Cardiac septum (tissue), 1 donor: ENCODE data around the gene TIMM22. TPM values are rescaled to one million over a fixed set of nuclear protein-coding genes. Genes with fewer than 3 reads are reported as not detected.
A peak's percentile ranks its signal among the peaks of the same experiment; 100 is the strongest.
"Not testable (repeated sequence)": the region's sequence is repeated elsewhere in the genome, so short reads cannot be mapped to it uniquely, and the experiment has no call there.

ENCODE experiments used
- DNase-seq: peaks from one replicate; pipeline ENCODE4 v3.0.0-alpha.2; 2020; ENCODE audit warnings: low spot score
- intact Hi-C: fragments of 100-400 bp; cut with DNase I; formaldehyde crosslinking; loops from one replicate; pipeline ENCODE4 v1.14.0; 2022
- total RNA-seq: library from RNA; stranded (reverse); fragmentation: NEBNext Ultra II Directional; extraction: Animal tissue kit (Norgen Biotek cat#: 25700); gene quantifications from one replicate; pipeline ENCODE4 v1.2.1, GENCODE V29; 2021
- donor health status: DM: no; HTN: no; CAD: no.

TIMM22 gene
- total RNA-seq, 1 donor from 2014 or later: 17.8 TPM

- intact Hi-C loops: no loop called here
Observed at GRCh38 chr17:1033503-1033902, 36.6 kb downstream of the TIMM22 start.

DNA sequence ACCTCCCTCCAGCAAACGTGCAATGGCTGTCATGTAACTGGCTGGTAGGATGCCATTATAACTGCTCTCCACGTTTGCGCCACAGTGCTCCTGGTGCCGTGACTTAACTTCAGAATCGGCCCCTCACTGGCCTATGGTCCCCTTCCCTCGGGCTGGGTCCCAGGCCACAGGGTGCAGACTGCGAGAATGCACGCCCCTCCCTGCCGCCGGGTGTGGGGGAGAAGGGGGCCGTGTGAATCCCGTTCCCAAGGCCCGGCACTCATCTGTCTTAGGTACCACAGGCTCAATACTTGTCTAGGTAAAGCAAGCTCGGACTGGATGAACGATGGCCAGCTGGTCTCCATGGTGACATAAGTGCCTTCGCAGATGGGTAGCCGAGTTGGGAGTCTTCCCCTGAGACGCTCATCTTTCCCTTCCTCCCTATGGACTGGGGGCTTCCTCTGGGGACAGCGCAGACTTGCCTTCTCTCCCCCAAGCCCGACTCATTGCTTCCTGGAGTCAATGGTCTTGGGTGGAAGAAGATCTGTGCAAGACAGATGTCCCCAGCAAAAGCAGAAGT lies 37.8 kb downstream of the TIMM22 start:
- no peak for DNase-seq
- intact Hi-C loops: no loop called here

More at GRCh38 chr17:1033503-1033902, 36.6 kb downstream of the TIMM22 start:
- no peak for DNase-seq

GRCh38 chr17:1035546-1036170 lies 38.7 kb downstream of the TIMM22 start:
- DNase-seq: no peak
- intact Hi-C loops: no loop called here

- intact Hi-C loops: no loop called here
- no peak for DNase-seq
Observed at GRCh38 chr17:1036171-1036844, 39.4 kb downstream of the TIMM22 start.

DNA sequence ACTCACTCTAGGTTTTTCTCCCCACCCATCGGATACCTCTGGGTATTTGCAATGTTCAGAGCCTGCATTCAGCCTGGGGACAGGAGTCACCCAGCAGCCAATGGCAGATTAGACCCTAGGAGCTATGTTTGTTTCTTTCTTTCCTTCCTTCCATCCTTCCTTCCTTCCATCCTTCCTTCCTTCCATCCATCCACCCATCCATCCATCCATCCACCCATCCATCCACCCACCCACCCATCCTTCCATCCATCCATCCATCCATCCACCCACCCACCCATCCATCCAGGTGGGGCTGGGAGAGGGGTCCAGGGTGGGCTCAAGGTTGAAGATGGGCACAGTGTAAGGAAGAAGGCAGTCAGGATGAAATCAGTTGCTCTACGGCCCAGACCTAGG lies 39.9 kb downstream of the TIMM22 start:
- no peak for DNase-seq
- intact Hi-C loops: no loop called here

- no peak for DNase-seq
- intact Hi-C loops: no loop called here
Observed at GRCh38 chr17:1037238-1037879, 40.4 kb downstream of the TIMM22 start.

DNA sequence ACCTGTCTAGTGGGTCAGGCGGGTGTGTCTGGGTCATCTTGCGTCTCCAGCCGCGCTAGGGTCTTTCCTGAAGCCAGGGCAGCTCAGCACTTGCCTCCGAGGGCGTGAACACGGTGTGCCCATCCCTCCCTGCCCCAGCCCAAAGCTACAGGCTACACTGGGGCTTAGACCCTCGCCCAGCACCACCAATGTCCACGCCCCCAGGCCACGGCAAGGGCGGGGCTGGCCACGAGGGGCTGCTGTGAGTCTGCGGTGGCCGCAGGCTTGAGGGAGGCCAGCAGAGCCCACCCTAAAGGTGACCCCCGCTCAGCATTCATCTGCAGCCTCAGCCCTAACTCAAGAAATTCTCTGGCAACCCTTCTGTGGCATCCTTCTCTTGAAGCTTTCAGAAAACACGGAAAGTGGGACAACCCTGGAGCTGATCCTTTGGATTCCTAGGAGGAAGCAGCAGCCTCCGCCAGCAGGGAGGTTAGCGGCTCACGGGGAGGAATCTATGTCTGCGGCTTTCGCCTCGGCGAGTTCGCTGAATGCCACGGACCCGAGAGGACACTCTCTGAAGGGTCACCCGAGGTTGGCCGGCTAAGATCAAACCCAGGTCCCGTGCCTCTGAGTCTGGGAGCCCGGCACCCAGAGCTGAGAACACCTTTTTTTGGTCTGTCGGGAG lies 41.7 kb downstream of the TIMM22 start:
- no peak for DNase-seq
- intact Hi-C loops: no loop called here

DNA sequence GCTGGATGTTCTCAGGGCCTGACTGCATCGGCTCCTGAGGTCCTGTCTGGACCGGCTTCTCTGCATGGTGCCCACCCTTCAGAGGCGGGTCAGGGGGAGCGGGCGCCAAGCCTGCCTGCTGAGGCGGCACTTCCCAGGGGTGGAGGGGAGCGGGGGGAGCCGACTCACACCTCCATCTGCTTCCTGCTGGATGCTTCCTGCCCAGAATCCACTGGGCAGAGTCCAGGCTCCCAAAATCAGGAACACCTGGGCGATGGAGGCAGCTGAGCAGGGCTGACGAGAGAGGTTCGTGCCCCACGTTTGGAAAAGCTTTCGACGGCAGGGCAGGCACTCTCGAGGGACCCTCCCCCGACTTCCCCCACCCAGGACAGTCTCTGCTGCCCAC lies 42.2 kb downstream of the TIMM22 start:
- intact Hi-C loops: no loop called here
- no peak for DNase-seq

DNA sequence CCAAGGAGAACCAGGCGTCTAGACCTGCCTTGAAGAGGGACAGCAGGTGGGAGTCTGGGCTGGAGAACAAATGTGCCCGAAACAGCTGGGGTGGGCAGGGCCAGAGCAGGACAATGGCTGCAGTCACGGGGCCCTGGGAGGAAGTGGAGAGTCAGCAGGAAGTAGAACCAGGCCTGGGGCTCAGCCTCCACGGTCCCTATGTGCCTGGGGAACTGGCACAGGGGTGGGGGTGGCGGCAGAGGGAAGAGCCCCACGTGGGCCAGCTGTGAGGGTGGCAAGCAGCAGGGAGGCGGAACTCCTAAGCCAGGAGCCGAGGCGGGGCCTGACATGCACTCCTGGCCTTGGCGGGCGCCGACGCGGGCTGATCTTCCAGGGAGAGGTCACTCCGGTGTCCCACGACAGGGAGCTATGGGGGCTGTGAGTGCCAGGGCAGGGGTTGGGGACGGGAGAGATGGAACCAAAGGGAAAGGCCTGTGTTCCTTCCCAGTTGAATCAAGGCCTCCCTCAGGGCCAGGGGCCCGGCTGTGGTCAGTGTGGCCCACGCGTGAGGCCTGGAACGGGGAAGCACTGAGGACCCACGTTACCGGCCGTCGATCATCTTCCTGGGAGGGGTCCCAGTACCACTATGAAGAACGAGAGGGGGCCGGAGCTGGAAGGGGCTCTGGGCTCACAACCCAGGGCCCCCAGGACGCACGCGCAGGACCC lies 42.7 kb downstream of the TIMM22 start:
- DNase-seq: peak; percentile 91
- intact Hi-C loops: no loop called here

DNA sequence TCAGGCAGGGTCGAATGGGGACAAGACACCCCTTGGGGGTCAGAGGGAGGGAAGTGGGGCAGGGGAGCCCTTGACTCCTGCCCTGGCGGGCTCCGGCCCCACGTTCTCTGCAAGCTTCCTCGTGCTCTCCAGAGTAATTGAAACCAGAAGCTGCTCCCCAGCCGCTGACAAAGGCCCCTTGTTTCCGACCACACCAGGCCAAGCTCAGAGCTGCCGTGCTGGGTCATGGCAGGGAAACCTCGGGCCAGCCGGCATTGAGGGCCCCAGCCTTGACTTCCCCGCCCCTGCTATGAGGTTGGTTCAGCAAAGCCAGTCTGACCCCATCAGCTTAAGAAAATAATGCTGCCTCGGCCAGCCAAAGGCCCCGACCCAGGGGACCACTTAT lies 43.3 kb downstream of the TIMM22 start:
- intact Hi-C loops: no loop called here
- DNase-seq: no peak

GRCh38 chr17:1041746-1042145 lies 44.8 kb downstream of the TIMM22 start:
- intact Hi-C loops: no loop called here
- no peak for DNase-seq

DNA sequence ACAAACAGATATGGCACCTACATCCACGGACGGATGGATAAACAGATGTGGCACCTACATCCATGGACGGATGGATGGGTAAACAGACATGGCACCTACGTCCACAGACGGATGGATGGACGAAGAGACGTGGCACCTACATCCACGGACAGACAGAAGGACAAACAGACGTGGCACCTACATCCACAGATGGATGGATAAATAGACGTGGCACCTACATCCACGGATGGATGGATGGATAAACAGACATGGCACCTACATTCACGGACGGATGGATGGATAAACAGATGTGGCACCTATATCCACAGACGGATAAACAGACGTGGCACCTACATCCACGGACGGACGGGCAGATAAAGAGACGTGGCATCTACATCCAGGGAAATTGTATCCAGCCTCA lies 45.6 kb downstream of the TIMM22 start:
- DNase-seq: no peak
- intact Hi-C loops: no loop called here

- DNase-seq: peak; percentile 84
- intact Hi-C loops: no loop called here
Observed at GRCh38 chr17:1043601-1044251, 46.8 kb downstream of the TIMM22 start.

GRCh38 chr17:1044387-1045009 lies 47.6 kb downstream of the TIMM22 start:
- DNase-seq, intact Hi-C loops: not testable (repeated sequence)

- intact Hi-C loops: no loop called here
- no peak for DNase-seq
Observed at GRCh38 chr17:1045456-1045855, 48.5 kb downstream of the TIMM22 start.

DNA sequence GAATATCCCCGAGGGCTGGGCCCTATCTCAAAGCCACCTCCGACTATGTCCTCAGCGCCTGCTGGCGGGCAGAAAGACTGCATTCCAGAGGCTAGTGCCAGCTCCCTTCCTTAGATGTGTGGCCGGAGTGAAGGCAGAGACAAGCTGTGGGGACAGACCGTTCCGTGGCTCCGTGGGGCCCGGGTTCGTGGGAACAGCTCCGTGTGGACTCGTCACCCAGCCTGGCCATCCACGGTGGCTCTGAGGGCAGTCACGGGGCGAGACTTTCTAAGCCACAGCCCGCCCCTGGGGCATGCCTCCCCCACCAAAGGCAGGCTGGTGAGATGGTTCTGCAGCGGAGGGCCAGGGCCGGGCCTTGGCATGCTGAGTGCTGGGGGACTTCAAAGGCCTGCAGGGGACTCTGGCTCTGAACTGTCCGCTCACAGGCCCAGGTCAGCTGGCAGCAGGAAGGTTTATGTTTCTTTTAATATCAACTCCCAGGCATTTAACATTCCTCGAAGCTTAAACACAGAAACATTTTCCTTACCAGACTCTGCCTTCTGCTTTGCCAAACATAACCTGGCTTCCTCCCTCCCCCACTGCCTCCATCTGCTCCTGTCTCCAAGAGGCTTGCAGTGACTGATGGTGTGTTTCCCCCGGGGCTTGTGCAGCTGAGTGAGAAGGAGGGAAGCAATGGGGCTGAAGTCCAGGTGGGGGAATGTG lies 50.4 kb downstream of the TIMM22 start:
- intact Hi-C loops: loop anchor here (1.0 kb wide), 1 partner anchor 28 kb away; no protein-coding TSS in a partner anchor
- DNase-seq: no peak

DNA sequence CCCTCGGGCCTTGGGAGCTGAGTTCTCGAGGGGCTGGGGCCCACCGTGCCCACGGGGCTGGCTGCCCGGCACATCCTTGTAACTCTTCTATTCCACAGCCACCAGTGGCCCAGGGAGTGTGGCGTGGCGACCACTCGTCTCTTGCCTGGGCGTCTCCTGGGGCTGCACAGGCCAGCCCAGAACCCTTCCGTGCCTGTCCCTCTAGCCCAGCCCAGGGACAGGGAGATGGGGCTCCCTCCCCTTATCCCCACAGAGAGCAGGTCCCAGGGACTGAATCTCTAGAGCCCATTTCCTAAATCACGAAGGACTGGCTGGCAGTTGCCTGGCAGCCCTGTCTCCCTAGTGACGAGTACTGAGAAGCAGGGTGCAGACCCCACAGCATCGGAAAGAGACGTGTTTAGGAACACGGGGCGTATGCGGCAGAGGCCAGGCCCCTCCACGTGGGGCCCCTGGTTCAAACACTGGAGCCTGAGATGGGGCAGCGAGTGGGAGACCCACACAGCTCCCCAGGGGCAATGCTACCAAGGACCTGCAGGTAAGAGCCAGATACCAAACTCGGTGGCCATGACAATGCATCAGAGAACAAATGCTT lies 51.0 kb downstream of the TIMM22 start:
- intact Hi-C loops: loop anchor here (1.0 kb wide), 1 partner anchor 29 kb away; no protein-coding TSS in a partner anchor
- DNase-seq: no peak
